Omental fat pad (tissue), 4 donors: Measurements from ENCODE around the gene MYOM1. TPM values are rescaled to one million over a fixed set of nuclear protein-coding genes. Genes with fewer than 3 reads are reported as not detected.

ENCODE experiments used
- ATAC-seq: fragments of 150-250 bp; one replicate; pipeline ENCODE4 v1.9.1; 2016; ENCODE audit warnings: mild to moderate bottlenecking, moderate library complexity; ENCODE audit not compliant: low FRiP score
- DNase-seq: peaks from one replicate; pipeline ENCODE4 v3.0.0-alpha.2; 2019; ENCODE audit warnings: low spot score
- total RNA-seq, 4 donors: library from RNA; depleted of rRNA; stranded (reverse); fragments of >200 nt; gene quantifications; one replicate each; pipeline ENCODE4 v1.1.0, GENCODE V29; 2016
- TF ChIP-seq, protein P1 (sequence below), 3 donors: fragments of 450-650 bp; IDR thresholded peaks; one replicate each; pipeline ENCODE4 v1.5.1; 2016 to 2017; ENCODE audit warnings: antibody characterized with exemption in 3 of 3, mild to moderate bottlenecking in 3 of 3, moderate library complexity in 2 of 3

MYOM1 gene
- total RNA-seq, 4 donors from 2014 or later: 2.6 to 8.5 (median 2.9) TPM

DNA sequence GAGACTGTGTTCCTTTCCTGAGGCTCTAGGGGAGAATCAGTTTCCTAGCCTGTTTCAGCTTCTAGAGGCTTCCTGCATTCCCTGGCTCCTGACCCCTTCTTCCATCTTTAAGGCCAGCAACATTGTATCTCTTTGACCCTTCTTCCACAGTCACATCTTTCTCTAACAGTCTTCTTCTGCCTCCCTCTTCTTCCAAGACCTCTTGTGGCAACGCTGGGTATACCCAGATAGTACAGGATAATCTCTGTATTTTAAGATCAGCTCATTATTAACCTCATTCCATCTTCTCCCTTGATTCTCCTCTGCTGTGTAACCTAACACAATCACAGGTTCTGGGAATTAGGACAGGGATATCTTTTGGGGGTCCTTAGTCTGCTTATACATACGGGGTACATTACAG is 19.0 kb upstream of the MYOM1 start:
- ATAC-seq (no peak), DNase-seq (no peak)
- TF ChIP-seq, protein P1, sequence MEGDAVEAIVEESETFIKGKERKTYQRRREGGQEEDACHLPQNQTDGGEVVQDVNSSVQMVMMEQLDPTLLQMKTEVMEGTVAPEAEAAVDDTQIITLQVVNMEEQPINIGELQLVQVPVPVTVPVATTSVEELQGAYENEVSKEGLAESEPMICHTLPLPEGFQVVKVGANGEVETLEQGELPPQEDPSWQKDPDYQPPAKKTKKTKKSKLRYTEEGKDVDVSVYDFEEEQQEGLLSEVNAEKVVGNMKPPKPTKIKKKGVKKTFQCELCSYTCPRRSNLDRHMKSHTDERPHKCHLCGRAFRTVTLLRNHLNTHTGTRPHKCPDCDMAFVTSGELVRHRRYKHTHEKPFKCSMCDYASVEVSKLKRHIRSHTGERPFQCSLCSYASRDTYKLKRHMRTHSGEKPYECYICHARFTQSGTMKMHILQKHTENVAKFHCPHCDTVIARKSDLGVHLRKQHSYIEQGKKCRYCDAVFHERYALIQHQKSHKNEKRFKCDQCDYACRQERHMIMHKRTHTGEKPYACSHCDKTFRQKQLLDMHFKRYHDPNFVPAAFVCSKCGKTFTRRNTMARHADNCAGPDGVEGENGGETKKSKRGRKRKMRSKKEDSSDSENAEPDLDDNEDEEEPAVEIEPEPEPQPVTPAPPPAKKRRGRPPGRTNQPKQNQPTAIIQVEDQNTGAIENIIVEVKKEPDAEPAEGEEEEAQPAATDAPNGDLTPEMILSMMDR (IDR thresholded peaks at IDR 0.05): no peak

DNA sequence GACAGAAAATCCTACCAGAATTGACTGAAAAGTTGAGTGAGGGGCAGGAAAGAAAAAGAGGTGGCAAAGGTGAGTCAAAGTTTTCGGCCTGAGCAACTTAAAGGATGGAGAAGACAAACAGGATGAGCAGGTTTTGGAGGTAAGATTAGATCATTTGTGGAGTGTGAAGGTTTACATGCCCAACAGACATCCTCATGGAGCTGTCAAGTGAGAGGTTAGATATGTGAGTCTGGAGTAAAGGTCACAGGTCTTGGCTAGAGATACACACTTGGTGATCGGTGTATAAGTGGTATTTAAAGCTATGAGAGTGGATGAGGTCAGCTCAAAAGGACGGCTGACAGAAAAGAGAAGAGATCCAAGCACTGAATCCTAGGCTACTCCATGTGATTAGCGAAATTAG is 16.7 kb upstream of the MYOM1 start:
- DNase-seq (no peak), ATAC-seq (no peak)
- TF ChIP-seq, protein P1 (IDR thresholded peaks at IDR 0.05): no peak

DNA sequence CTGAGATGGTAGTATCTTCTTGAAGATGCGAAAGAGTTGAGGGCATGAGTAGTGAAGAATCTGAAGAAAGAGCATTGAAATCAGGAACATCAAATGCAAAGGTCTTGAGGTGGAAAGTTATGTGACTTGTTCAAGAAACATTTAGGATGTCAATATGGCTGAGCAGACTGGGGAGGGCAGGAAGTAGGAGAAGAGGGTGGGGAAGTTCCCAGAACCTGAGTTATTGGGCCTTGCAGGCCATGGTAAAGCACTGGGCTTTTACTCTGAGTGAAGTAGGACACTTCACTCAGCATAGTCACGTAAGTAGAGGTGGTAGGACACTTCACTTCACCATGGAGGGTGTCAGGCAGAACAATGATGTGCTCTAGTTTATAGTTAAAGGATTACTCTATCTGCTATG is 16.1 kb upstream of the MYOM1 start:
- TF ChIP-seq, protein P1 (IDR thresholded peaks at IDR 0.05): no peak
- no peak for ATAC-seq

DNA sequence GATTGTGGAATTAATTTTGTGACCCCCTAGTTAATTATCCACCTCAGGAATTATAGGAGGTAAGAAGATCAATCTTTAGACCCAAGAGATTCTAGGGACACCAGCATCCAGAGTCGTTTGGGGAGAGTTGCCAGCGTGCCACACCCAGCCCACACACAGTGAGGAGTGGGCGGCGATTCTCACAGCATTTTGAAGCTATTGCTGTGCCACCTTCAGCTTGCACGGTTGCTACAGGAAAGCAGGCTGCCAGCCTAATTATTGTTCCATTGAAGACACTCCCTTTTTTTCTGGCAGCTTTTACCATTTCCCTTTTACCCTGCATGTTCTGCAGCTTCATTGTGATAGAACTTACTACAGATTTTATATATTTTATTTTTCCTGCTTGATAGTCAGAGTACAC is 14.7 kb upstream of the MYOM1 start:
- ATAC-seq (no peak), DNase-seq (no peak)
- TF ChIP-seq, protein P1 (IDR thresholded peaks at IDR 0.05): no peak

More for the DNA sequence above, 16.1 kb upstream of the MYOM1 start:
- no peak for DNase-seq

DNA sequence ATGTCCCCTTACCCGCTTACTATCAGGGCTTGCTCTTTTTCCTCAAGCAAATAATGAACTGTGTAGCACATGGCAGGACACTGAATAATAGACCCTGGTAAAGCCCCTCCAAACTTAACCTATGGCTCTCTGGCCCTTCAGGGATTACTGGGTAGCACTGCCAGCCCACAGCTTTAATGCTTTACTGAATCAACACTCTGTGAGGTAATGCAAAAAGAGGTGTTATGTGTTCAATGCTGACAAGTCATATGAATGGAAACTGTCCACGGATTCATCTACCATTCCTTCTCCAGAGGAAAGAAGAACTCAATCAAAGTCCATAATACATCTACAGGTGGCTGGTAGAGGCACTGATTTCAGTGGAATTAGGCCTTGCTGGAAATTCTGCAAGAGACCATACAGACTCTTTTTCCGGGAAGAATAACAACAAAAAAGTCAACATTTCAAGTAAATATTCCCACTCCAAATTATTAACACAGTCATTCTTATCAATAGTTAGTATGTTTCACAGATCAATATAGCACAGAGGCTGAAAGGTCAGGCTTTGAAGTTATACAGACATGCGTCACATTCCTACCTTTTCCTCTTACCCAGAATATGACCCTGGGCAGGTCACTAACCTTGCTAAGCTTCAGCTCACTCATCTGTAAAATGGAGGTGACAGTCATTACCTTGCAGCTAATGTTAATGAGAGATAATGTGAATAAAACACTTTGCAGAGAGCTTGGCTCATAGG is 13.8 kb upstream of the MYOM1 start:
- TF ChIP-seq, protein P1 (IDR thresholded peaks at IDR 0.05): no peak
- DNase-seq (no peak), ATAC-seq (no peak)

DNA sequence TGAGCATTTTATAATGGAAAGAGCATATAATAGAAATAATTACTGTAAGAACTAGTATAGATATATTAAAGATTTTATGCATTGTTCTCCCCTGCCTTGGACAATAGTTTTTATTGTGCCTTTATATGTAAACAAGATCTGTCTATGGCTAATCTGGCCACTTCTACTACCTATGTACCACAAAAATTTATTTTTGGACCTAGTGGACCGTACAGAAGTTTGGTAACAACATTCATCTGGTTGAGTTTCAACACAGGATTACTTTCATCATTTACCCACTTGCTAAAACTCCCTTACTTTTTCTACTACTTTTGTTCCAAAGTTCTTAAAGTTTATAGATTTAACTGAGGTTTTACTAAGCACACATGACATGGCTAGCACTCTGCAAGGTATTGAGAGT is 13.2 kb upstream of the MYOM1 start:
- TF ChIP-seq, protein P1 (IDR thresholded peaks at IDR 0.05): no peak

More for the DNA sequence above, 13.2 kb upstream of the MYOM1 start:
- DNase-seq: no peak
- no peak for ATAC-seq
